ENCODE measurements around the gene MLIP. TPM values are rescaled to one million over a fixed set of nuclear protein-coding genes. Genes with fewer than 3 reads are reported as not detected.
"Not testable (repeated sequence)": the region's sequence is repeated elsewhere in the genome, so short reads cannot be mapped to it uniquely, and the experiment has no call there.

Gene MLIP
- polyA plus RNA-seq, 4 donors, result 0.24 to 0.72 (median 0.60) TPM

DNA sequence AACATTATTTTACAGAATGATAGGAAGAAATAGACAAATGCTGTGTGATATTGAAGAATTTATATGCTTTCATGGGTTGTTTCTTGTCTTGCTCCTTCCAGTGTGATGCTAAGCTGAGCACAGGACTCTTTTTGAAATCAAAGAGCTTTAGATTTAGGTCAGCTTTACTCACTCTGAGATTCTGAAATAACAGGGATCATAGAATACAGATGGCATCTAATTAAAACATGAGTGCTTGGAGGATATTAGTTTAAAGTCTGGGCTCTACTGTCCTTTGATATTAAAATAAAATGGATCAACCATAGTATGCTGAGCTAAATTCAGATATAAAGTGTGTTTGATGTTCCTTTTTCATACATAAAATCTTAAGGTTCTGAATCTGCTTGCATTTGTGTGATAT lies 29.6 kb downstream of the MLIP start:
- DNase-seq (ENCODE audit: low read depth in 4 of 4, low spot score in 3 of 4), result no peak

DNA sequence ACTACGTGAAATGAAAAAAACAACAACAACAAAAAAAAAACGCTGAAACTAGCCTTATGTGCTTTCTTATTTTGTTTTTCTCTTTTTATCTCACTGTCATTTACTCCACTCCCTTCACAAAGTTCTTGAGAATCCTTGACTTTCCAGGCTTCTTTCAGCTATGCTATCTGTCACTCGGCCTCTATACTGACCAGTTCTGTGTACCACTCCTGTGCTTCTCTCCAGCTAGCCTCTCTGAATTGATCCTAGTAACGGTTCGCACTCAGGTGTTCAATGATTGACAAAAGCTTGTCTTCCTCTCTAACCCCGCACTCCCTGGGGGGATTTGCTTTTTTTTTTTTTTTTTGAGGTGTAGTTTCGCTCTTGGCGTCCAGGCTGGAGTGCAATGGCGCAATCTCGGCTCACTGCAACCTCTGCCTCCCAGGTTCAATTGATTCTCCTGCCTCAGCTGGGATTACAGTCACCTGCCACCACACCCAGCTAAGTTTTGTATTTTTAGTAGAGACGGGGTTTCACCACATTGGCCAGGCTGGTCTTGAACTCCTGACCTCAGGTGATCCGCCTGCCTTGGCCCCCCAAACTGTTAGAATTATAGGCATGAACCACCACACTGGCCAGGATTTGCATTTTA lies 31.8 kb downstream of the MLIP start:
- no peak for DNase-seq (ENCODE audit: low read depth in 4 of 4, low spot score in 3 of 4)

DNA sequence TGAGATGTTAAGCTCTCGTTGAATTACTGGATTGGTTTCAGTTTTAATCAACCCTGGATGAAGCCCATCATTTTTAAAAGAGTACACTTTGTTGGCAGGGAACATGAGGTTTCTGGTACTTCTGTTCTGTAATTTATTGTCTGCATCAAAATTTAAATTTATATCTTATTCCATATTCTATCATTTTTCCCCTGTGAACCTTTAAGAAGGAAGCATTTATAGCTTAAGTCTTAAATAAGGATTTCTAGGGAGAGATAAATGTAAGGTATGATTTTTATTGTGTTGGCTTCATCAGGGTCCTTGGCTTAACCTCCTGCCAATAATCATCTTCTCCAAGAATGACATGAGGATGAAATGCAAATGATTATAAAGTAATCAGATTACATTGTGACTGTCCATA lies 40.6 kb downstream of the MLIP start:
- no peak for DNase-seq (ENCODE audit: low read depth in 4 of 4, low spot score in 3 of 4)

DNA sequence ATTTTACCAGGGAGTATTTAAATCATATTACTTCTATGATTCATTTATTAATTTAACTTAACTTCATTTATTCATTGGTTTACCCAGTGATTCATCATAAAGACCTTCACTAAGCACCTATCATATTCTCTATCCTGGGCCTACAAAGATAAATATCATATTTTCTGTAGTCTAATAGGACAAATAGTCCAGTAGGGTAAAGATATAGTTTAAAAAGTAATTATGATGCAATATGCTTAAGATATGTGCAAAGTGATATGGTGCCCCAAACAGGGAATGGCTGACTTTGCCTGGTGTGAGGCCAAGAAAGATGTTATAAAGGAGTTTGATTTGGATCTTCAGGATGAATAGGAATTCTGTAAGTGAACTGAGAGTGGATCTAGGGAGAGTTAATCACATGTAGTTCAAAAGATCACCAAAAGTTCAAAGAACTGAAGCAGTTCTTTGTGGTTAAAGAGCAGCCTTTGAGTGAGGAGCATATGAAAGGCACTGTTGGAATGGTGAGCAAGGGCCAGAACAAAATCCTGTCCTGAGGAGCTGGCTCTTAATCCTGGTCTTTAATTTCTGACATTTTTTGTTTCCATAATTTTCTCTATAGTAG lies 45.5 kb downstream of the MLIP start:
- no peak for DNase-seq (ENCODE audit: low read depth in 4 of 4, low spot score in 3 of 4)

DNA sequence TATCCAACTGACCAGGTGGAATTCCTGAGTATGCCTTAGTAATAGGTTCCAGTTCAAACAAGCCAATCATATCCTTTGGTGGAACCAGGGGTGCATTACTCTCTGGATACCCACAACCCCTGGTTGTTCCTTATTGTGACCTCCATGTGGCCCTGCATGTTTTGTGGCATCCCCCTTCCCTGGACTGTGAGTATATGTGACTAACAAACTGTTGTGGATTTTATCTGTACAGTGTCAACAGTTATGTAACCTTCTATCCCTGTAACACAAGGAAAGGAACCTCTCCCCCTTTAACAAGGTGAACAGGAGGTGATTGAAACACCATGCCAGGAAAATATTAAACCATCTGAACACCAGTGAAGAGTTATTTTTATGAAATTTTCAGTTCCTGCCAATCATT lies 46.2 kb downstream of the MLIP start:
- no peak for DNase-seq (ENCODE audit: low read depth in 4 of 4, low spot score in 3 of 4)

DNA sequence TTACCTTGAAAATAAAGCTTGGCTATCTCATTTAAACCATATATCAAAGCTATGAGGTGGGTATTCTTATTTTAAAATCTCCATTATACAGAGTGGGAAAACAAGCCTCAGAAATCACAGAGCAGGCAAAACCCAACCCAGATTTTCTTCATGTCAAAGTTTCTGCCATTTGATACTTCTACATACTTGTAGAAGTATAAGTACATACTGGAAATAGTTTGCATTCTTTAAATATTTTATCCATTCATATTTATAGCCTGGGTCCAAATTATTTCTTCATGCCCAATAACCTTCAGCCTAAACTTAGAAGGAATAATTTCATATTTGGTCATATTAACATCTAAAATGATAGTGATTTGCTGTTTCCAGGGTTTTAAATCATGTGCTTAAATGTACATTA lies 61.8 kb downstream of the MLIP start:
- no peak for DNase-seq (ENCODE audit: low read depth in 4 of 4, low spot score in 3 of 4)

DNA sequence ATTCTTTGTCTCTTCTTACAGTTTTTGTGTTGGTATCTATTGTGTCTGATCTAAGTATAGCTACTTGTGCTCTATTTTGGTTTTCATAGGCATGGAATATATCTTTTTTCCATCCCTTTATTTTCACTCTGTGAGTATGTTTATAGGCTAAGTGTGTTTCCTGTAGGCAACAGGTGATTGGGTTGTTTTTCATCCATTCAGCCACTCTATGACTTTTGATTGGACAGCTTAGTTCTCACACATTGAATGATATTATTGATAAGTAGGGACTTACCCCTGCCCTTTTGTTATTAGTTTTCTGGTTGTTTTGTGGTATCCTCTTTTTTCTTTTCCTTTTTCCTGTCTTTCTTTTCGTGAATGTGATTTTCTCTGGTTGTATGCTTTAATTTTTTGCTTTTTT lies 67.9 kb downstream of the MLIP start:
- DNase-seq (ENCODE audit: low read depth in 4 of 4, low spot score in 3 of 4), result no peak

DNA sequence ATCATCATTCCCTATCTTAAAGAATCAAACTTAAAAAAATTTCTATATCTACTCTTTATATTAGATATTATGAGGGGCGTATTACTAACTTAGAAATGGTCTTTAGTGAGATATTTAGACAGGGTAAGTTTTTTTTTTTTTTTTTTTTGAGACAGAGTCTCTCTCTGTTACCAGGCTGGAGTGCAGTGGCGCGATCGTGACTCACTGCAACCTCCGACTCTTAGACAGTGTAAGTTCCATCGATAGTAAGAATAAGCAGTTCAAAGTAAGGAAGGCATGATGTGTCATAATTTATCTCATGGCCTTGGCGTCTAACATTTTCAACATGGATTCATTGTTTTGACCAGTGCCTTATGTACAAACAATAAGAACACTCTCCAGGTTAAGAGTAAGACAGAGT lies 72.4 kb downstream of the MLIP start:
- DNase-seq (ENCODE audit: low read depth in 4 of 4, low spot score in 3 of 4), result no peak

DNA sequence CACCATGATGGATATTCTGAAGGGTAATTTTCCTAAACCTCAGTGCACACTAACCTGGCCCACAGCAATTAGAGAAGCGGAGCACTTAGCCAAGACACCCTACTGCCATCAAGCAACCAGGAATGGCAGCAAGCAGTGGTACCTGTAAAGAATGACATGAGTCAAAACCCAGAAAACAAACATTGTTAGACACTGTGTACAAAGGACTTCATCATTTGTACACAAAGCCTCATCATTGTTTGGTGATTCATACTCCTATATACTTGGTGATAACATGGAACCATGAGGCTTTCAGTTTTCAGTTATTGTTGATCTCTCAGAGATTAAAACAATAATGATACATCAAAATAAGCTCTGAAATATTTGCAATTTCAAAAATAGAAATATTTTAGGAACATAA lies 74.6 kb downstream of the MLIP start:
- DNase-seq (ENCODE audit: low read depth in 4 of 4, low spot score in 3 of 4), result no peak

DNA sequence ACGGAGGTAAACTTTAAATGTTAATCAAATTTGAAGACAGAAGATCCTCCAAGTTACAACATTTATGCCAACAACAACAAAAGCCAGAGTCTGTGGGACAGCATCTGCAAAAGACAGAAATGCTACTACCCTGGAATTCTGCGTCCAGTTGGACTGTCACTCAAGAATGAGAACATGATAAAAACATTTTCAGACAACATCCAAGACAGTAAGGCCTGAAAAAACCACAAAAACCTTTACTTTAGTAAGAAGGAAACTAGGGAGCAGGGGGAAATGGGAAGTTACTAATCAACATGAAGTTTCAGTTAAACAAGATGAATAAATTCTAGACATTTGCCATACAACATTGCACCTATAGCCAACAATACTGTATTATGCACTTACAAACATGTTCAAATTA lies 77.6 kb downstream of the MLIP start:
- DNase-seq (ENCODE audit: low read depth in 4 of 4, low spot score in 3 of 4), result no peak

DNA sequence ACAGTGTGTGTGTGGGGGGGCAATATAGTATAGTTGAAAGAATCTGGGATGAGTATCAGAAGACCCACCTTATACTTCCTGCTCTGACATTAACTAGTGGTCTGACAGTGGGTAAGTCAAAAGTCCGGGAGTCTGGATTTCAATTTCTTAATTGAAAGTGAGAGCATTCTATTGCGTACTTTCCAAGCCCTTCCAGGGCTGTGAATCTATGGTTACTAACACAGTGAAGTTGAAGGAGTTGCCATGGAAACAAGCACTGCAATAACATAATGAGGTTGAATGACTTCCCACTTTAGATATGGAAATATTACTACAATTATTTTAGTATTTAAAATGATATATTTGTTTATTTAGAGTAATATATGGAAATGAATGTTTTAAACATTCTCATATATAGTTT lies 80.2 kb downstream of the MLIP start:
- no peak for DNase-seq (ENCODE audit: low read depth in 4 of 4, low spot score in 3 of 4)

DNA sequence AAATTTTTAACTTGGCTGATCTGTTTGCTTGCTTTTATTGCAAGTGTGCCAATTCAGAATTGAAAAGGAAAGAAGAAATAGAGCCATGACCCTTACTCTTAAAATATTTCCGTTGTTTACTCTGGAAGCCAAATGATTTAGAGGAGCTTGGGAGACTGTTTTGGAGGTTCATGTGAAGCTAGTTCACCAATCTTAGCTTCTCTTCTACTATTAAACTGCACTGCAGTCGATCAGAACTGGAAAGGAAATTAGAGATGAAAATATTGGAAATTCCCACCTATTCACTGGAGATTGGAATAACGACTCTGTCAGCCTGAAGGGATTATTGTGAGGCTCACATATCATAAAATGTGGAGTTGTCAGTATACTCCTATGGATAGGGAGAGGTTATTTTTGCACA lies 81.8 kb downstream of the MLIP start:
- DNase-seq (ENCODE audit: low read depth in 4 of 4, low spot score in 3 of 4), result no peak

DNA sequence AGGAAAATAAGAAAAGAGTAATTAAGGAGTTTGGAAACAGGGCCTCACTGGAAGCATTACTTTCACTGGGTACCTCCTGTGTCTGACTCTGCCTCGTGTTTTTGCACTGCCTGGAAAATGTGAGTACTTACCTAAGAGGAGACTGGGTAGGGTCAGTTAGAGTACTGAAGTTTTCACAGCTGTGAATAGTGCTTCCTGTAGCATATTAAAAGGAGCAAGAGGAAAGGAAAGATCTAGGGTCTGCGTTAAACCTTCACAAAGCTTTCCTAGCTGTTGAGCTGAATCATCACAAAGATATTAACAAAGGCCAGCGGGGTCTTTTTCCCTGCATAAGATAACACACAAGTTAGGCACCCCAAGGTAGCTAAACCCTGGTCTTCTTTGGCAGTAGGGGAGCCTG lies 82.3 kb downstream of the MLIP start:
- DNase-seq (ENCODE audit: low read depth in 4 of 4, low spot score in 3 of 4), result no peak

DNA sequence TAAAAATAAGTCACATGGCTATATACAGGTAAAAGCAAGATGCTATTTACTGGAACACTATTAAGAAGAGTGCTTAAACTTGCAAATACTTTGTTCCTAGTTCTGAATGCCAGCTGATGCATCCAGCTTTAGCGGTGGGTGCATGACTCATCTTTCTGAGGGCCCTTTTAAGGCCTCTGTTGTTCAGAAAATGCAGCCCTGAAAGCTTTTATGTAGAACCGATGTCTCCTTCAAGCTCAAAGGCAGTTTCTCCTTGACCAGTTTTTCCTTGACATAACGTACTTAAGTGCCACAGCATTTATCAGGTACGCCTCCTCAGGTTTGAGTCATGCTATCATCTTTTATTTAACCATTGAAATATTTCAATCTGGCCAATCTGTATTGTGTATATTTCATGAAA lies 82.8 kb downstream of the MLIP start:
- DNase-seq (ENCODE audit: low read depth in 4 of 4, low spot score in 3 of 4), result no peak

DNA sequence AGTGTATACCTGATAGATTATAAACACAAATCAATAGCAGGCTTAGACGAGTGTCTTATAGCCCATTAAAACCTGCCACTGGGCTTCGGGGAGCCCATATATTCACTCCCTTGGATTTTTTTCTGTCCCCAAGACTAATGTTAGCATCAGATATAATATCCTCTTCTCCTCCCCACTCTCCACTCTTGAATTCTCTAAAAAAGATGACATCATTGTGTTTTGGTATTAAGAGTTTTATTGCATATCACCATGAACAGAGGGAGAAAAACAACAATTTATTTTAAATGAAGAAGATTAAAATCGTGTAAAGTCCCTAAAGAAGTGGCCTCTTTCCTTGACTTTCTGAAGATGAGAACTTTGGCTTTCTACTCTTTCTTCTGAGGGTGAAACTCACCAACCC lies 84.4 kb downstream of the MLIP start:
- no peak for DNase-seq (ENCODE audit: low read depth in 4 of 4, low spot score in 3 of 4)

DNA sequence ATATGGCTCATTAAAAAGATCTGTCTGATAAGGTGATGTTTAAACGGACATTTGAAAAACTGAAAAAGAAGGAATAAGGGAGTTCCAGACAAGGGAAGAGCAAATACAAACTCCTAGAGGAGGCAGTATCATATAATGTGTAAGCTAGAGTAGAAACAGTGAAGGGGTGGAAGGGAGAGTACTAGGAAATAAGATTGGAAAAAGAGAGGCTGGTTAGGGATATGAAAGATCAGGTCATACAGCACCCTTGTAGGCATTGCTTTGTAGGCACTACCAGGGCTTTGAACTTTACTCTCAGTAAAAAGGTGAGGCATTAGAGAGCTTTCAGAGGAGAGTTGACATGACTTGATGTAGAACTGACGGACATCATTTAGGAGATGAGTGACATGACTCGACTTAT lies 85.7 kb downstream of the MLIP start:
- DNase-seq (ENCODE audit: low read depth in 4 of 4, low spot score in 3 of 4), result no peak

DNA sequence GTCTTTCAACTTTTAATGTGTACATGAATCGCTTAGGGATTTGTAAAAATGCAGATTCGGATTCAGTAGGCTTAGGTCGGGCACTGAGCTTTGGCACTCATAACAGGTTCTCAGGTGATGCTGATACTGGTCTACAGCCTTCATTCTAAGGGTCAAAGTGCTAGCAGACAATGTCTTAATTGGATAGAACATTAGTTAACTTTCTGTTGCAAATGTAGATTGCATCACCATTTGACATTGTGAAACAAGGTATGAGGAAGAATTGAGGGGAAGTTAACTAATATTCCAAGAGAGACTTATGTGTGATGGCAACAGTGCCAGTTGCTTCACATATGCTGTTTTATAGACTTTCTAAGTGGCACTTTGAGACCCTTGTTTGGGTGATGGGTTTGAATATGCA lies 86.9 kb downstream of the MLIP start:
- no peak for DNase-seq (ENCODE audit: low read depth in 4 of 4, low spot score in 3 of 4)

DNA sequence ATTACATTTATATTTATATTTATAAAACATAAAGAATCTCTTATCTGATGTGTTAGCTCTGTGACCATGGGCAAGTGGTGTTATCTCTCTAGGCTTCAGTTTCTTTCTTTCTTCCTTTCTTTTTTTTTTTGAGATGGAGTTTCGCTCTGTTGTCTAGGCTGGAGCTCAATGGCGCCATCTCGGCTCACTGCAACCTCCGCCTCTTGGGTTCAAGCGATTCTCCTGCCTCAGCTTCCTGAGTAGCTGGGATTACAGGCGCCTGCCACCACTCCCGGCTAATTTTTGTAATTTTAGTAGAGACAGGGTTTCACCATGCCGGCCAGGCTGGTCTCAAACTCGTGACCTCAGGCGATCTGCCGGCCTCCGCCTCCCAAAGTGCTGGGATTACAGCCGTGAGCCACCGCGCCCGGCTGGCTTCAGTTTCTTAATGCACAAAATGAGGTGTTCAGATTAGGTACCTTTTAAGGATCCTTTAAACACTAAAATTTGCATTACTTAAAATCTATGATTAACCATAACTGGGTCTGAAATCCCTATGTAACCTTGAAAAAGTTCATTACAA lies 92.3 kb downstream of the MLIP start:
- not testable (repeated sequence) for DNase-seq (ENCODE audit: low read depth in 4 of 4, low spot score in 3 of 4)

DNA sequence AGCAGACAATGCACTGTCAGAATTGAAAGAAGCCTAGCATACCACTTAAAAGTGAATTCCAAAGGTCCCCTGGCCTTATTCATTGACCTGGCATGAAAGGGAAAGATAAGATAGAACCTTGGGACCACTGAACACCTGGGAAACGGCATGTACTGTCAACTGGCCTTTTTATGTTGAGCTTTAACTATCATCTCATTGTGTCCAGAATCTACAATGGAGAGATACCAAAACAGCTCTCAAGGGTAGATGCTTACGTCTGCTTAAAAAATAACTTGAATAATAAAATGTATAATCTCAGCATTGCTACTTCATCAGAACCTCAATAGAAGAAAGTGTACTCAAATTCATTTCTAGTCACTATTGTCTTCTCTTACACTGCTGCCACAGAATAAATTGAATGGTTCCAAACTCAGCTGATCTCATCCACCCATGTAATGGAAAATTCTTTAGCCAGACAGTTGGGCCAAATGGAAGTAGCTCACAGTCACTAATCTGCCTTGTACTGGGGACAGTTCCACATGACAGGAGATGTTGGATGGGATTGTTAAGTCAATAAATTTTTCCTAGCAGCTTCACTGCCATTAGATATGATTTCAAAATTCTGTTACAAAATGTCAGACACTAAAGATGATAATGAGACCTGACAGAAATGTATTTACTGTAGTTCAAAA lies 93.8 kb downstream of the MLIP start:
- DNase-seq (ENCODE audit: low read depth in 4 of 4, low spot score in 3 of 4), result no peak

DNA sequence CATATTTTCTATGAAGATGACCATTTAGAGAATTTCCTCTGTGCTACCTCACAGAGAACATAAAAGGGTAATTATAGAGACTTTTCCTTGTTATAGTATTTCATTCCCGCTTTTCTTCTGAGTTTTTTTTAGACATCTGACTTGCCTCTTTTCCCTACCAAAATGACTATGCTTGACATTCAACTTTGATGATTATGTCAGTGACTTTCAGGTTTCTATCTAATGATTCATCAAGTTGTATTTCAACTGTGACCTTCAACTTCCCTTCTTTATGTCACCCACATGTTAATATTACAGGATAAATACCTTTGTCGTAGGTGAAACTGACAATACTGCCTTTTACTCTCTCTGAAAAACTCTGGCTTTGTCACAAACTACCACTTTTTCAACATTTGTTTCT lies 95.3 kb downstream of the MLIP start:
- no peak for DNase-seq (ENCODE audit: low read depth in 4 of 4, low spot score in 3 of 4)

DNA sequence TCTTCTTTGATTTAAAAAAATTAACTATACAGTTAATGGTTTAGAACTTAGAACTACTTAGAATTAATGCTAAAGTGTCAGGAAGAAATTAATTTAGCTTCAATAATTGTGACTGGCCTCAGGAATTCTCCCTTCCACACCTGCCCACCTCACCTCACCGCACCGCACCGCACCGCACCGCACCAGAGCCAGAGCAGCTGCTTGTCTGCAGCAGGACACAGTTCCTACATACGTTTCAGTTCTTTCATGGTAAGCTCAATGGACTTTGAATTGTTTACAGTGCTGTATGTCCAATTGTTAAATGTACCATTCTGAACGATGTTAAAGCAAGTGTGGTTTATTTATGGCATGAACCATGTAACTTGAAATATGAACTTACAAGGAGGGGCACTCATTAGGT lies 98.7 kb downstream of the MLIP start:
- not testable (repeated sequence) for DNase-seq (ENCODE audit: low read depth in 4 of 4, low spot score in 3 of 4)

DNA sequence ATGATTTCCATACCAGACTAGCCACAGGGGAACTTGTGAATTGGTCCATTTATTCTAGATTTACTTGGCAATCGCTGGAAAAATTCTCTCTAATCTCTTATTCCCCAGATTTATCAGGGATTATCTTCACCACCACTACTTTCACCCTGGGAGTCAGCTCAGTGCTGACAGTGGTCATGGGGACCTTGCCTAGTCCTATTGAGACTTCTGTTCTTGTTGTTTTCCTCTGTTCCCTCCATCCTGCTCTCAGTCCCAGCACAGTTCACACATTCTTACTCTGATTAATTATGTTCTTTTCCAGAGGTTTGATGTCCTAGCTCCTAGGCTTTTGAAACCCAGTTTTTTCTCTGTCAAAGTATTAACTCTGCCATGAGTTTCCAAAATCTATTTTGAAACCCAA lies 103.0 kb downstream of the MLIP start:
- DNase-seq (ENCODE audit: low read depth in 4 of 4, low spot score in 3 of 4), result no peak
